Smooth muscle cell (in vitro differentiated cells): Measurements from ENCODE around the gene ATP6V1G1. TPM values are rescaled to one million over a fixed set of nuclear protein-coding genes. Genes with fewer than 3 reads are reported as not detected.

Experiments used
- DNase-seq: peaks from one replicate; lab custom pipeline; 2025; ENCODE audit not compliant: unreplicated experiment; lab: John Stamatoyannopoulos, UW
- H2AFZ ChIP-seq: fragments of 200-600 bp; sonication (generic); 2 replicates; pipeline ENCODE4 v1.6.0; 2016; ENCODE audit warnings: antibody characterized with exemption, low read depth, mild to moderate bottlenecking
- H3F3A ChIP-seq: fragments of 200-600 bp; sonication (generic); 2 replicates; pipeline ENCODE4 v1.6.0; 2017; ENCODE audit warnings: antibody characterized with exemption, low read depth
- H3K27ac ChIP-seq: fragments of 200-600 bp; sonication (generic); 2 replicates; pipeline ENCODE4 v1.5.1; 2016; ENCODE audit warnings: low read depth, mild to moderate bottlenecking
- H3K27me3 ChIP-seq: fragments of 200-600 bp; sonication (generic); 2 replicates; pipeline ENCODE4 v1.6.1; 2016; ENCODE audit warnings: low read depth, mild to moderate bottlenecking
- H3K36me3 ChIP-seq: fragments of 200-600 bp; sonication (generic); 2 replicates; pipeline ENCODE4 v1.5.1; 2016; ENCODE audit warnings: low read depth
- H3K4me1 ChIP-seq: fragments of 200-600 bp; sonication (generic); 2 replicates; pipeline ENCODE4 v1.5.1; 2016; ENCODE audit warnings: low read depth
- H3K4me2 ChIP-seq: fragments of 200-600 bp; sonication (generic); 2 replicates; pipeline ENCODE4 v1.6.0; 2016; ENCODE audit warnings: mild to moderate bottlenecking
- H3K4me3 ChIP-seq: fragments of 200-600 bp; sonication (generic); 2 replicates; pipeline ENCODE4 v1.5.1; 2016; ENCODE audit warnings: mild to moderate bottlenecking
- H3K79me2 ChIP-seq: fragments of 200-600 bp; sonication (generic); 2 replicates; pipeline ENCODE4 v1.6.0; 2016; ENCODE audit warnings: low read depth, mild to moderate bottlenecking
- H3K9ac ChIP-seq: fragments of 200-600 bp; sonication (generic); 2 replicates; pipeline ENCODE4 v1.6.0; 2016; ENCODE audit warnings: low read depth
- H3K9me3 ChIP-seq: fragments of 200-600 bp; sonication (generic); replicated peaks from 2 replicates; pipeline ENCODE4 v1.5.1; 2016; ENCODE audit warnings: low read depth
- H4K20me1 ChIP-seq: fragments of 200-600 bp; sonication (generic); 2 replicates; pipeline ENCODE4 v1.6.0; 2016; ENCODE audit warnings: low read depth
- WGBS: methylation state at CpG from one replicate; pipeline ENCODE4 v1.1.7; 2016; ENCODE audit warnings: low lambda C conversion rate; 5-methylcytosine and 5-hydroxymethylcytosine counted together
- polyA plus RNA-seq: library from polyadenylated mRNA; unstranded; fragments of >200 nt; fragmentation: Nextera tagmentation; extraction: Ambion mirVana; gene quantifications from 2 replicates; pipeline ENCODE4 v1.2.1, GENCODE V29; 2016
- total RNA-seq: library from RNA; depleted of rRNA; stranded (reverse); fragments of >200 nt; gene quantifications from 2 replicates; pipeline ENCODE4 v1.2.3, GENCODE V29; 2014
- TF ChIP-seq, protein P1 (sequence below): fragments of 200-600 bp; sonication (generic); IDR thresholded peaks from 2 replicates; pipeline ENCODE4 v1.5.1; 2017; ENCODE audit warnings: borderline replicate concordance, mild to moderate bottlenecking, antibody characterized with exemption; ENCODE audit not compliant: insufficient read depth, poor library complexity, severe bottlenecking

Gene ATP6V1G1
- total and polyA plus RNA-seq, 2 experiments from 2014 or later: 340 to 400 TPM

GRCh38 chr9:114633438-114634089 lies 46.0 kb downstream of the ATP6V1G1 start:
- H3K4me2 ChIP-seq: no peak overlapping the region
- no peaks in the 10 kb centered on the region for H3K4me1 ChIP-seq
- WGBS: 84% methylated on average over 11 of the region's 11 CpGs
- H3K9me3 ChIP-seq: no peaks in the 10 kb centered on the region
- H3K79me2 ChIP-seq: no peaks in the 10 kb centered on the region
- no peaks in the 10 kb centered on the region for H3K27me3 ChIP-seq
- no peaks in the 10 kb centered on the region for H3K36me3 ChIP-seq
- H2AFZ ChIP-seq: no peak overlapping the region
- TF ChIP-seq, protein P1, sequence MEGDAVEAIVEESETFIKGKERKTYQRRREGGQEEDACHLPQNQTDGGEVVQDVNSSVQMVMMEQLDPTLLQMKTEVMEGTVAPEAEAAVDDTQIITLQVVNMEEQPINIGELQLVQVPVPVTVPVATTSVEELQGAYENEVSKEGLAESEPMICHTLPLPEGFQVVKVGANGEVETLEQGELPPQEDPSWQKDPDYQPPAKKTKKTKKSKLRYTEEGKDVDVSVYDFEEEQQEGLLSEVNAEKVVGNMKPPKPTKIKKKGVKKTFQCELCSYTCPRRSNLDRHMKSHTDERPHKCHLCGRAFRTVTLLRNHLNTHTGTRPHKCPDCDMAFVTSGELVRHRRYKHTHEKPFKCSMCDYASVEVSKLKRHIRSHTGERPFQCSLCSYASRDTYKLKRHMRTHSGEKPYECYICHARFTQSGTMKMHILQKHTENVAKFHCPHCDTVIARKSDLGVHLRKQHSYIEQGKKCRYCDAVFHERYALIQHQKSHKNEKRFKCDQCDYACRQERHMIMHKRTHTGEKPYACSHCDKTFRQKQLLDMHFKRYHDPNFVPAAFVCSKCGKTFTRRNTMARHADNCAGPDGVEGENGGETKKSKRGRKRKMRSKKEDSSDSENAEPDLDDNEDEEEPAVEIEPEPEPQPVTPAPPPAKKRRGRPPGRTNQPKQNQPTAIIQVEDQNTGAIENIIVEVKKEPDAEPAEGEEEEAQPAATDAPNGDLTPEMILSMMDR: no peak
- H3K27ac ChIP-seq: no peak overlapping the region
- no peak overlapping the region for H3K9ac ChIP-seq
- no peaks in the 10 kb centered on the region for H3F3A ChIP-seq
- no peak for DNase-seq
- no peaks in the 10 kb centered on the region for H4K20me1 ChIP-seq
- H3K4me3 ChIP-seq: no peak overlapping the region

DNA sequence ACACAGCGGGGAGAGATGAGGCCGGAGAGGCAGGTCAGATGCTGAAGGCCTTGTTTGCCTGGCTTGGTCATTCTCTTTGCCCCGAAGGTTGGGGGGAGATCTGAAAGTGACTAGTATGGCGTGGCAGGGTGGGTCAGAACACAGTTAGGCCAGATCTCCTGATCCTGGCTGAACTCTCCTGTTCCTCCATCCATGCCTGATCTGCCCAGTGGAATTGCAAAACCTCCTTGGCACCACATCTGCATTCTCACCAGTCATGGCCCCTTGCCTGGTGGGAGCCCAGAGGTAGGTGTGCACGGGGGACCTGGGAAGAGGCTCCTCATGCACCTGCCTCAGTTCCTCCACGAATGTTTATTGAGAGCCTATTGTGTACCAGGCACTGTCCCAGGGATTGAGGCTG lies 46.8 kb downstream of the ATP6V1G1 start:
- WGBS: 95% methylated on average over 6 of the region's 6 CpGs
- Histone ChIP-seq H3K4me1 (no peaks in the 10 kb centered on the region), H3K4me2 (no peak overlapping the region), H3K79me2 (no peaks in the 10 kb centered on the region), H3K27me3 (no peaks in the 10 kb centered on the region), H3K27ac (no peak overlapping the region), H3K9me3 (no peaks in the 10 kb centered on the region), H3K9ac (no peak overlapping the region), H3K4me3 (no peak overlapping the region), H3K36me3 (no peaks in the 10 kb centered on the region), H2AFZ (no peak overlapping the region), H4K20me1 (no peaks in the 10 kb centered on the region), H3F3A (no peaks in the 10 kb centered on the region)
- TF ChIP-seq, protein P1: no peak
- no peak for DNase-seq

- H3K79me2 ChIP-seq: no peaks in the 10 kb centered on the region
- H3K4me3 ChIP-seq: no peak overlapping the region
- no peak for DNase-seq
- 94% methylated on average over 8 of the region's 8 CpGs for WGBS
- H3K9ac ChIP-seq: no peak overlapping the region
- H3K9me3 ChIP-seq: no peaks in the 10 kb centered on the region
- H4K20me1 ChIP-seq: no peaks in the 10 kb centered on the region
- H3K36me3 ChIP-seq: no peaks in the 10 kb centered on the region
- H3K4me2 ChIP-seq: no peak overlapping the region
- H3K27ac ChIP-seq: no peak overlapping the region
- no peak overlapping the region for H2AFZ ChIP-seq
- no peaks in the 10 kb centered on the region for H3F3A ChIP-seq
- TF ChIP-seq, protein P1: no peak
- H3K27me3 ChIP-seq: no peaks in the 10 kb centered on the region
- H3K4me1 ChIP-seq: no peaks in the 10 kb centered on the region
Measured at GRCh38 chr9:114638404-114638803, 50.8 kb downstream of the ATP6V1G1 start.

GRCh38 chr9:114641967-114642366 lies 54.4 kb downstream of the ATP6V1G1 start:
- Histone ChIP-seq H2AFZ (no peak overlapping the region), H3K27me3 (no peaks in the 10 kb centered on the region), H3K4me2 (no peak overlapping the region), H3K9me3 (no peaks in the 10 kb centered on the region), H4K20me1 (no peaks in the 10 kb centered on the region), H3K79me2 (no peaks in the 10 kb centered on the region), H3K9ac (no peak overlapping the region), H3K27ac (no peak overlapping the region), H3K4me3 (no peak overlapping the region), H3F3A (no peaks in the 10 kb centered on the region), H3K4me1 (no peaks in the 10 kb centered on the region), H3K36me3 (peaks cover 5% of the 10 kb centered on the region)
- TF ChIP-seq, protein P1: no peak
- 100% methylated on average over 1 of the region's 1 CpG for WGBS
- DNase-seq: no peak
